ENCODE results near the gene ENTR1.

The ENTR1 gene

GRCh38 chr9:136403538-136403914, 6.9 kb downstream of the ENTR1 start:
- DNase-seq (ENCODE audit: low read depth, low spot score) = no peak
- H3K4me3 ChIP-seq (ENCODE audit: low read depth, low read length) = no peak overlapping the region
- ChIA-PET CTCF (interaction anchor here (0.5 to 9.7 kb wide), 3 partner anchors 9 to 91 kb away, joined by 3 to 142 read pairs (median 35); no protein-coding TSS in a partner anchor), POLR2A (no interaction called here)
- no peak for TF ChIP-seq CTCF (IDR thresholded peaks at IDR 0.05; ENCODE audit: insufficient read depth, low read length, missing control alignments)

- ChIA-PET POLR2A (no interaction called here), CTCF (interaction anchor here (1.1 to 9.7 kb wide), 11 partner anchors 7 to 89 kb away, joined by 3 to 142 read pairs (median 18); partner anchors contain the start of genes DNLZ, ENTR1 and PMPCA)
- no peak overlapping the region for H3K4me3 ChIP-seq (ENCODE audit: low read depth, low read length)
- no peak for TF ChIP-seq CTCF (IDR thresholded peaks at IDR 0.05; ENCODE audit: insufficient read depth, low read length, missing control alignments)
- DNase-seq (ENCODE audit: low read depth, low spot score) = no peak
Observed at GRCh38 chr9:136402067-136402466, 8.3 kb downstream of the ENTR1 start.

- POLR2A ChIA-PET = interaction anchor here (1.1 kb wide), 1 partner anchor 8 kb away, joined by 6 read pairs; no protein-coding TSS in a partner anchor
- CTCF ChIA-PET = interaction anchor here (0.6 to 9.7 kb wide), 26 partner anchors 8 to 429 kb away, joined by 3 to 142 read pairs (median 5); partner anchors contain the start of genes DNLZ, ENTR1 and PMPCA
- no peak overlapping the region for H3K4me3 ChIP-seq (ENCODE audit: low read depth, low read length)
- TF ChIP-seq CTCF (IDR thresholded peaks at IDR 0.05; ENCODE audit: insufficient read depth, low read length, missing control alignments) = no peak
- no peak for DNase-seq (ENCODE audit: low read depth, low spot score)
Observed at GRCh38 chr9:136401173-136401922, 9.1 kb downstream of the ENTR1 start.

- no peak for DNase-seq (ENCODE audit: low read depth, low spot score)
- ChIA-PET CTCF (interaction anchor here (0.6 to 9.7 kb wide), 25 partner anchors 8 to 428 kb away, joined by 3 to 142 read pairs (median 5); partner anchors contain the start of genes DNLZ, ENTR1 and PMPCA), POLR2A (interaction anchor here (1.1 kb wide), 1 partner anchor 9 kb away, joined by 6 read pairs; no protein-coding TSS in a partner anchor)
- peak; percentile 80 for TF ChIP-seq CTCF (IDR thresholded peaks at IDR 0.05; ENCODE audit: insufficient read depth, low read length, missing control alignments)
- H3K4me3 ChIP-seq (ENCODE audit: low read depth, low read length) = peak within 1 kb of the TSS; percentile 83
Observed at GRCh38 chr9:136400038-136400834, 10.2 kb downstream of the ENTR1 start, which contains the start of gene SNAPC4. Gene SNAPC4, minus strand, starts transcription at chr9:136400170. Its CDS starts 1,742 bp downstream, at chr9:136398428.

GRCh38 chr9:136399176-136400037, 11.0 kb downstream of the ENTR1 start:
- DNase-seq (ENCODE audit: low read depth, low spot score) = no peak
- H3K4me3 ChIP-seq (ENCODE audit: low read depth, low read length) = peak overlapping the region; percentile 83
- no peak for TF ChIP-seq CTCF (IDR thresholded peaks at IDR 0.05; ENCODE audit: insufficient read depth, low read length, missing control alignments)
- CTCF ChIA-PET = interaction anchor here (1.6 to 9.7 kb wide), 9 partner anchors 7 to 87 kb away, joined by 5 to 142 read pairs (median 26); partner anchors contain the start of genes DNLZ, ENTR1 and PMPCA
- POLR2A ChIA-PET = no interaction called here
